ACC112 (cell line): ENCODE results near the gene GDNF.
"Not testable (repeated sequence)": the region's sequence is repeated elsewhere in the genome, so short reads cannot be mapped to it uniquely, and the experiment has no call there.

Experiments used
- H2AFZ ChIP-seq: fragments of 200-600 bp; sonication (generic); one replicate; pipeline ENCODE4 v1.6.0; 2017; ENCODE audit warnings: antibody characterized with exemption, low read length; ENCODE audit not compliant: unreplicated experiment
- H3K27ac ChIP-seq: fragments of 200-600 bp; sonication (generic); 2 replicates; pipeline ENCODE4 v1.5.1; 2014; ENCODE audit warnings: low read depth, mild to moderate bottlenecking, antibody characterized with exemption, low read length, moderate library complexity
- H3K27me3 ChIP-seq: fragments of 200-600 bp; sonication (generic); 2 replicates; pipeline ENCODE4 v1.6.1; 2014; ENCODE audit warnings: mild to moderate bottlenecking, antibody characterized with exemption, low read length, moderate library complexity, mixed read lengths; ENCODE audit not compliant: insufficient read depth
- H3K36me3 ChIP-seq: fragments of 200-600 bp; sonication (generic); 2 replicates; pipeline ENCODE4 v1.6.1; 2016; ENCODE audit warnings: mild to moderate bottlenecking, antibody characterized with exemption, low read length, moderate library complexity, mixed read lengths; ENCODE audit not compliant: insufficient read depth
- H3K4me1 ChIP-seq: fragments of 200-600 bp; sonication (generic); one replicate; pipeline ENCODE4 v1.6.1; 2016; ENCODE audit warnings: low read length, mixed read lengths; ENCODE audit not compliant: insufficient read depth, unreplicated experiment, control insufficient read depth
- H3K4me3 ChIP-seq: fragments of 200-600 bp; sonication (generic); 2 replicates; pipeline ENCODE4 v1.5.1; 2014; ENCODE audit warnings: mild to moderate bottlenecking, low read depth, low read length
- H3K79me2 ChIP-seq: fragments of 200-600 bp; sonication (generic); one replicate; pipeline ENCODE4 v1.6.0; 2016; ENCODE audit warnings: low read length; ENCODE audit not compliant: control insufficient read depth, unreplicated experiment, insufficient read depth

Gene GDNF

GRCh38 chr5:37869216-37869615 is 29.4 kb upstream of the GDNF start:
- no peak overlapping the region for H3K27ac ChIP-seq
- H3K36me3 ChIP-seq, result no peaks in the 10 kb centered on the region
- H3K4me3 ChIP-seq, result no peak overlapping the region
- peaks cover 35% of the 10 kb centered on the region for H3K27me3 ChIP-seq
- H3K4me1 ChIP-seq, result no peaks in the 10 kb centered on the region
- H2AFZ ChIP-seq, result no peak overlapping the region
- H3K79me2 ChIP-seq, result no peaks in the 10 kb centered on the region

DNA sequence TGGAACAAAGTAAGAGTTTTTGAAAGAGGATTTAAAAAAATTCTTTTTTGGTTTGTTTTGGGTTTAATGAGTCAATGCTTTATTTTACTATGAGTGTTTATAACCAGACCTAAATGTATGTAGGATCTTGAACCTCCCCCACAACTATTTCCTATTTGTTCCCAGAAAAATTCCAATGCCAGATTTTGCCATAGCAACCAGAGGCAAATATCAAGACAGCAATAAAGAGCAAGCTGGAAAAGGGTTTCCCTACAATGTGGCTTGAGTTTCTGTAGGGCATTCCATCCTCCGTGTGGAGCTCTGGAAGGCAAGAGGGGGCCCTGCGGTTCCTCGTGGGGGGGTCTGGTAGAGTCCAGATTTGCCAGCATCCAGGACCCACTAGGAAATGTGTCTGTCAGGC is 27.8 kb upstream of the GDNF start:
- H3K27ac ChIP-seq, result no peak overlapping the region
- H3K4me3 ChIP-seq, result no peak overlapping the region
- H2AFZ ChIP-seq, result no peak overlapping the region
- no peaks in the 10 kb centered on the region for H3K36me3 ChIP-seq
- peaks cover 40% of the 10 kb centered on the region for H3K27me3 ChIP-seq
- H3K4me1 ChIP-seq, result no peaks in the 10 kb centered on the region
- no peaks in the 10 kb centered on the region for H3K79me2 ChIP-seq

DNA sequence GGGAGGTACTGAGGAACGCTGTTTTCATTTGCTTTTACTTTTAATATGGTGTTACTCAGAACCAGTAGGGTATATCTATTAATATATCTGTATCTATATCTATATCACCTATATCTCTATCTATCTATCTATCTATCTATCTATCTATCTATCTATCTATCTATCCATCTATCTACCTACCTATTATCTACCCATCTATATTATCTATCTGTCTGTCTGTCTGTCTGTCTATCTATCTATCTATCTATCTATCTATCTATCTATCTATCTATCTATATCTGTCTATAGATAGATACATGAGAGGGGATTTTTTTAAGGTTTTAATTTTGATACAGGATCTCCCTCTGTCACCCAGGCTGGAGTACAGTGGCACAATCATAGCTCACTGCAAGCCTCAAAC is 23.1 kb upstream of the GDNF start:
- not testable (repeated sequence) for H3K4me1 ChIP-seq, H3K4me3 ChIP-seq, H3K27ac ChIP-seq, H2AFZ ChIP-seq, H3K36me3 ChIP-seq, H3K79me2 ChIP-seq
- peaks cover 59% of the 10 kb centered on the region for H3K27me3 ChIP-seq

DNA sequence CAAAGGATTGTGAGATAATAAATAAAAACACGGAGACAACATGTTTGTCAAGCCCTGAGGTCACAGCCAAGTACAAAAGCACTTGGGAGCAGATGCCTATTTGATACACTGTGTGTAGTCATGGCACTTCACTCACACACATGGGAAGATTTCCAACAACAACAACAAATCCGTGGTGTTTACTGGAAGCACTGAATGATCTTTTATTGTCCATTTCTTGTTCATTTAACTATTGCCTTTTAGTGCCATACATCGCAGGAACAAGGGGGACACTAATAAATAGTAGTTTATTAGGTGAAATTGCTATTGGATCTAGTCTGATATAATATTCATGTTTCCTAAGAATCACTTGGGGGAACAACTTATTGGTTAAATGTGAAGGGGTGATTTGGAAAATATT is 20.4 kb upstream of the GDNF start:
- no peak overlapping the region for H2AFZ ChIP-seq
- peaks cover 59% of the 10 kb centered on the region for H3K27me3 ChIP-seq
- no peaks in the 10 kb centered on the region for H3K36me3 ChIP-seq
- H3K4me1 ChIP-seq, result no peaks in the 10 kb centered on the region
- no peaks in the 10 kb centered on the region for H3K79me2 ChIP-seq
- H3K27ac ChIP-seq, result no peak overlapping the region
- no peak overlapping the region for H3K4me3 ChIP-seq

DNA sequence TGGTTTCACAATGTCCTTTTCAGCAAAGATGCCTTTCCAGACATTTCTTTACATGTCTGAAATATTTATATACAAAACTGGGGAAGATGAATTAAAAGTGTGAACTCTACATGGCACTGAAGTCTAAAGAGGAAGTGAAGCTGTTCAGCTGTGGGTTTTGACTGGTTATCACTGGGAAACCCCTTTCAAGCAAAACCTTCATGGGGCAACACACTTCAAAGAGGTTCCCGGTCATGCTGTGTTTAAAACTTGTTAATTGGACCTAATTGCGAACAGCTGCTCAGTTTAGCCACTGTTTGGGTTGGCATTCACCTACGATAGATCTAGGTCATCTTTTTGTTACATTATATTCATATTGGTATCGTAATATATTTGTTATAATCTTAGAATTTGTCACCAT is 20.0 kb upstream of the GDNF start:
- H3K79me2 ChIP-seq, result no peaks in the 10 kb centered on the region
- no peaks in the 10 kb centered on the region for H3K36me3 ChIP-seq
- no peak overlapping the region for H2AFZ ChIP-seq
- H3K27me3 ChIP-seq, result peaks cover 61% of the 10 kb centered on the region
- H3K4me1 ChIP-seq, result no peaks in the 10 kb centered on the region
- no peak overlapping the region for H3K27ac ChIP-seq
- H3K4me3 ChIP-seq, result no peak overlapping the region

- H3K27ac ChIP-seq, result no peak overlapping the region
- no peak overlapping the region for H3K4me3 ChIP-seq
- H2AFZ ChIP-seq, result no peak overlapping the region
- no peaks in the 10 kb centered on the region for H3K79me2 ChIP-seq
- peaks cover 73% of the 10 kb centered on the region for H3K27me3 ChIP-seq
- H3K4me1 ChIP-seq, result no peaks in the 10 kb centered on the region
- H3K36me3 ChIP-seq, result no peaks in the 10 kb centered on the region
Observed at GRCh38 chr5:37858250-37858649, 18.4 kb upstream of the GDNF start.

GRCh38 chr5:37857696-37858095 is 17.9 kb upstream of the GDNF start:
- Histone ChIP-seq H3K27ac (no peak overlapping the region), H3K79me2 (no peaks in the 10 kb centered on the region), H3K4me1 (no peaks in the 10 kb centered on the region), H3K27me3 (peaks cover 76% of the 10 kb centered on the region), H3K4me3 (no peak overlapping the region), H3K36me3 (no peaks in the 10 kb centered on the region), H2AFZ (no peak overlapping the region)

- H2AFZ ChIP-seq, result no peak overlapping the region
- peaks cover 55% of the 10 kb centered on the region for H3K27me3 ChIP-seq
- no peak overlapping the region for H3K4me3 ChIP-seq
- no peaks in the 10 kb centered on the region for H3K79me2 ChIP-seq
- H3K27ac ChIP-seq, result no peak overlapping the region
- no peaks in the 10 kb centered on the region for H3K36me3 ChIP-seq
- no peaks in the 10 kb centered on the region for H3K4me1 ChIP-seq
Observed at GRCh38 chr5:37855438-37855837, 15.6 kb upstream of the GDNF start.

GRCh38 chr5:37851305-37851704 is 11.5 kb upstream of the GDNF start:
- Histone ChIP-seq H3K79me2 (no peaks in the 10 kb centered on the region), H2AFZ (no peak overlapping the region), H3K4me3 (no peak overlapping the region), H3K36me3 (no peaks in the 10 kb centered on the region), H3K27me3 (peaks cover 25% of the 10 kb centered on the region), H3K4me1 (peaks cover 11% of the 10 kb centered on the region), H3K27ac (no peak overlapping the region)

DNA sequence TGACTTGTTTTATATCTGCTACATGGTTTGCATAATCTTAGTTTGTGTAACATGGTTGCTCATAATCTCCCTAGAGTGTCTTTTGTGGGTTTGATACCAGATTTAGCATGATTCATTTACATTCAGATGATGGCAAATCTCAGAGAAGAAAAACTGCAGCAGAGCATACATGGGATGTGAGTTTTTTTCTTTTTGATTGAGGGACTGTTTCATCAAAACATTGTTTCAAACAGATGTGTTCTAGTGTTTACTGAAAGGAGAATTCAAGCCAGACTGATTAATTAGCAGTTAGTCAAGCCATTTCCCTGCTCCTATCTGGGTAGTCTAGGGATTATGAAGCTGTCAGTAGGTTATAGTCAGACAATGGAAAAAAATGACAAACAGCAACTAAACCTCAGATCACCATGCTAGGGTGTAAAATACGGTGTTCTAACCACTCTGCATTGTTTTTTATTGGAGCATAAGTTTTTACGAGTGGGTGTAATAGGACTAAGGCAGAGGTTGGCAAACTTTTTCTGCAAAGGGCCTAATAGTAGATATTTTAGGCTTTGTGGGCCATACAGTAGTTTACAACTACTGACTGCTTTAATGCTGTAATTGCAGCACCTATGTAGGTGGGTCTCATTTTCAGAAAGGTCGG is 10.5 kb upstream of the GDNF start:
- Histone ChIP-seq H3K4me3 (no peak overlapping the region), H3K79me2 (no peaks in the 10 kb centered on the region), H3K36me3 (no peaks in the 10 kb centered on the region), H2AFZ (no peak overlapping the region), H3K27me3 (peaks cover 24% of the 10 kb centered on the region), H3K4me1 (peaks cover 11% of the 10 kb centered on the region), H3K27ac (no peak overlapping the region)

GRCh38 chr5:37849641-37850040 is 9.8 kb upstream of the GDNF start:
- Histone ChIP-seq H3K79me2 (no peaks in the 10 kb centered on the region), H2AFZ (no peak overlapping the region), H3K27me3 (peaks cover 24% of the 10 kb centered on the region), H3K27ac (no peak overlapping the region), H3K4me3 (no peak overlapping the region), H3K4me1 (peaks cover 11% of the 10 kb centered on the region), H3K36me3 (no peaks in the 10 kb centered on the region)
